Measurements from ENCODE around the gene CD7. TPM values are rescaled to one million over a fixed set of nuclear protein-coding genes. Genes with fewer than 3 reads are reported as not detected.

The CD7 gene
- total RNA-seq, 1 experiment from 2014 or later, result 0.74 TPM

- Mint-ChIP-seq H3K36me3 (no peaks in the 10 kb centered on the region), H3K9me3 (no peaks in the 10 kb centered on the region), H3K27me3 (ENCODE audit: low read depth) (0 out of 2 replicates have a peak, but pooled peaks cover 5% of the 10 kb centered on the region), H3K27ac (no peak overlapping the region), H3K4me3 (no peak overlapping the region), H3K4me1 (peaks cover 5% of the 10 kb centered on the region)
- ChIA-PET POLR2A (no interaction called here), CTCF (interaction anchor here (2.2 kb wide), 1 partner anchor 81 kb away, joined by 9 read pairs; no protein-coding TSS in a partner anchor)
- TF ChIP-seq NFYB (CRISPR knock-in tag; conservative IDR thresholded peaks at IDR 0.05; ENCODE audit: low read depth) (no peak), CREB1 (CRISPR knock-in tag; IDR thresholded peaks at IDR 0.05) (no peak), PRDM15 (CRISPR knock-in tag; IDR thresholded peaks at IDR 0.05) (no peak), ZNF281 (CRISPR knock-in tag; IDR thresholded peaks at IDR 0.05) (no peak), ZNF263 (CRISPR knock-in tag; IDR thresholded peaks at IDR 0.05; ENCODE audit: low read depth) (no peak), ESRRA (CRISPR knock-in tag; IDR thresholded peaks at IDR 0.05; ENCODE audit: borderline replicate concordance) (no peak), TEAD1 (CRISPR knock-in tag; IDR thresholded peaks at IDR 0.05) (no peak), MXD4 (CRISPR knock-in tag; IDR thresholded peaks at IDR 0.05; ENCODE audit: borderline replicate concordance) (no peak), HMGXB4 (CRISPR knock-in tag; IDR thresholded peaks at IDR 0.05) (no peak), OVOL2 (CRISPR knock-in tag; IDR thresholded peaks at IDR 0.05; ENCODE audit: borderline replicate concordance) (no peak), GABPB1 (CRISPR knock-in tag; IDR thresholded peaks at IDR 0.05) (no peak)
- DNase-seq (ENCODE audit: low spot score), result no peak
- no peak for ATAC-seq
These were observed 726 bp upstream of the CD7 start for GRCh38 chr17:82318169-82318498.

- H3K27me3 Mint-ChIP-seq (ENCODE audit: low read depth), result 0 out of 2 replicates have a peak, but pooled peaks cover 5% of the 10 kb centered on the region
- DNase-seq (ENCODE audit: low spot score) (no peak), ATAC-seq (no peak)
- H3K9me3 Mint-ChIP-seq, result no peaks in the 10 kb centered on the region
- ChIA-PET POLR2A (interaction anchor here (0.5 kb wide), 1 partner anchor 100 kb away, joined by 3 read pairs; no protein-coding TSS in a partner anchor), CTCF (interaction anchor here (0.7 to 2.2 kb wide), 4 partner anchors 16 to 80 kb away, joined by 3 to 9 read pairs (median 5); partner anchors contain the start of gene SECTM1)
- no peaks in the 10 kb centered on the region for H3K36me3 Mint-ChIP-seq
- H3K4me3 Mint-ChIP-seq, result no peak overlapping the region
- peaks cover 5% of the 10 kb centered on the region for H3K4me1 Mint-ChIP-seq
- no peak for TF ChIP-seq RORB (CRISPR knock-in tag; IDR thresholded peaks at IDR 0.05)
- H3K27ac Mint-ChIP-seq, result no peak overlapping the region
These were observed 586 bp downstream of the CD7 start for GRCh38 chr17:82316651-82317393.

Measured in WTC11 (cell line).